Measurements from ENCODE around the gene HEATR5A.
"Not testable (repeated sequence)": the region's sequence is repeated elsewhere in the genome, so short reads cannot be mapped to it uniquely, and the experiment has no call there.

Gene HEATR5A

DNA sequence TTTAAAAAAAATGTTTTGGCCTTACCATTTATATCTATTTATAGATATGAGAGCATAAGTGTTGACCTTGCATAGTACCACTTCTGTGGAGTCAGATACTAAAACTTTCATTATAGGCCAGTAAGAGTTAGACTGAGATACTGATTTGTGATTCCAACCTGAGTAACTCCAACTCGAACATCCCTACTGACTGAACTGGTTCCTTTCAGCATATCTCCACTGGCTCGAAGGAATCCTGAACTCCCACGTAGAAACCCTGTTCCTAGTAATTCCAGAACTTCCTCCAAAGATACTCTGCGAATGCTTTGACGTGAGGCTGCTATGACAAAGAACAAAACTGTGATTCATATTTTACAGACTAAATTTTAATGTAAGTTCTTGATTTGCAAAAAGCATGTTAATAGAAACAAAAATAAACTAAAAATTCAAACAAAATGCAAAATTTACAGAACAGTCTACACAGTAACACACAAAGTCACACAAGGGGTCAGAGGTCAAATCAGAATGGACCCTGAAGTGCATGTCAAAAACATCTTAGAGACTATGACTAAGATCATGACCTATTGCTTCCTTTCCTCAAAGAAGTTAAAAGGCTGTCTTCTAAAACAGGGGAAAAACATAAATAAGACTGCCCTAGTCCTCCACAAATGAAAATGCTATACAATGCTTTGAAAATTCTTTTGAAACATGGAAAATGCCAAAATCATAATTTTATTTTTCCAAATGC, 31.5 kb downstream of the HEATR5A start:
- DNase-seq, result no peak

DNA sequence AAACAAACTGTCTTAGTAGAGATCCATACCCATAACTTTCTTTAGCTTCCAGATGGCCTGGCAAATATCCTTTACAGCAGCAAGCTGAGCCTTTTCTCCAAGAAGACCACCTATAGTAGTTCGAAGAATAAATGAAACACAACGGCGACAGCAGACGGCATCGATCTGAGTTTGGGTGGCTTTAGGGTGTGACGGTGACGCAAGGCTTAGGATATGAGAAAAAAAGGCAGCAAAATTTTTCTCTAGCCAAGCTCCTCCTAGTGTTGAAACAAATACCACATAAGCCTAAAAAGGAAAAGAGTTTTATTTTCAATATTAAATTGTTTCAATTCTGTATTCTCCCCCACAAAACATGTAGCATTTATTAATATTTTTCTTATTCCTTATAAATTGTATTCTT, 33.3 kb downstream of the HEATR5A start:
- no peak for DNase-seq

DNA sequence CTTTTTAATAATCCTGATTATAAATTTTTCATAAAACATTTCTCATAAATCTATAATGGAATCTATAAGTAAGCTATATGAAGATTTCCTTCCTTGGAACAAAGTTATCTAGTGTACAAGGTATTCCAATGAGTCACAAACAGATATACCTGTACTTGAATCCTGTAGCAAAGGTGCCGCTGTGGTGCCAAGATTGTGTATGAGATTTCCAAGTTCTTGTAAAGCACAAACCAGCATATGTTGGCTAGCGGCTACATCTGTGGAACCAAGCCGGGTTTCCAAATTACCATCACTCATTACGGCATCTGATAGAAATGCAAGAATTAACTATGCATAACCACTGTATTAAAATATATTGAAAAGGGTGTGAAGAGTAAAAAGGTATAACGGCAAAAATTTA, 34.1 kb downstream of the HEATR5A start:
- DNase-seq, result no peak

DNA sequence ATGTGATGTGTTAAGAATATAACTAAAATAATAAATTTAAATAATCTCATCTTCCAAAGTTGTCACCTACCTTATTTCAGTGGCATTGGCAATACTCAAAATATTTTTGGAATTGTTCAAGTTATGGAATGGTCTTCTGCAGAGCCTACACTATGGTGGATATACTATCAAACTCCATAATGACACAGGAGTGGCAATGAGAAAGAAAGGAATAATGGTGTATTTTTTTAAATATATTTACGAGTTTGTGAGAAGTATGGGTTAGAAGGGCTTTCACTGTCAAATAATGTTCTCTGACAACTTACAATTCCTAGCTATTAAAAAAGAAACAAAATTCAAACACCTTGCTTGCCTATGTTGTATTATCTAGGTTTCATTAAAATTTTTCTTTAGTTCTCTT, 38.1 kb downstream of the HEATR5A start:
- no peak for DNase-seq

DNA sequence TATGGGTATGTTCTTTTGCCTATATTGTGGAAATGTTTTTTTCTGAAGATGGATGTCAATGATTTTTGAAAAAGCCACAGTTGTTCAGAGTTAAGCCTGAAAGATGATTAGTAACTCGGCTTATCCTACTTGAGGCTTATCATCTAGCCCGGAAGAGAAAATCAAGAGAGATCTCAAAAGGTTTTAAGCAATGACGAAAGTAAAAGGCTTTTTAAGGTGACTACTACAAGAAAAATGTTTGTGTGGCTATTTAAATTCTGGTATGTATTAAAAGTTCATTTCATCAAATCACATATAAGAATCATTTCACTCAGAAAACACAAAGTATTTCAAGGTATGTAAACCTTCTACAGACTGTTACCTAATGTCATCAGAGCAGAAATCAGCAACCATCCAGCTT, 40.2 kb downstream of the HEATR5A start:
- no peak for DNase-seq

GRCh38 chr14:31379125-31379947, 41.0 kb downstream of the HEATR5A start:
- not testable (repeated sequence) for DNase-seq

GRCh38 chr14:31377433-31377832, 42.9 kb downstream of the HEATR5A start:
- DNase-seq, result no peak

DNA sequence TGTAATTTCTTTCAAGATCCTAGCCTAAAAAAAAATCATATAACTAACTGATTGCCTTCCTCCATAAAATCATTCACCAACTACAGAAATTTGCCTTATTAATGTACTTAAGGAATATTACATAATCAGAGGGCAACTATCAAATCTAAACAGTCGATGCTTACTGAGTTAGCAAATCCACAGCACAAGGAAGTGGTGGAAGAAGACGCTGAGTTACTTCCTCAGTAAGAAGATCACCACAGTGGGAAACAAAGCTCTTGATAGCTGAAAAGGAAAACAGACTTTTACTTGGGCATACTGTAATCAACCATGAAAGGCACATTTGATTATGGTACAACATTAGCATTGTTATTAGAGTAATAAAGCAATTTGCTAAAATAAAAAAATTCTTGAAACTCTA, 48.7 kb downstream of the HEATR5A start:
- no peak for DNase-seq

DNA sequence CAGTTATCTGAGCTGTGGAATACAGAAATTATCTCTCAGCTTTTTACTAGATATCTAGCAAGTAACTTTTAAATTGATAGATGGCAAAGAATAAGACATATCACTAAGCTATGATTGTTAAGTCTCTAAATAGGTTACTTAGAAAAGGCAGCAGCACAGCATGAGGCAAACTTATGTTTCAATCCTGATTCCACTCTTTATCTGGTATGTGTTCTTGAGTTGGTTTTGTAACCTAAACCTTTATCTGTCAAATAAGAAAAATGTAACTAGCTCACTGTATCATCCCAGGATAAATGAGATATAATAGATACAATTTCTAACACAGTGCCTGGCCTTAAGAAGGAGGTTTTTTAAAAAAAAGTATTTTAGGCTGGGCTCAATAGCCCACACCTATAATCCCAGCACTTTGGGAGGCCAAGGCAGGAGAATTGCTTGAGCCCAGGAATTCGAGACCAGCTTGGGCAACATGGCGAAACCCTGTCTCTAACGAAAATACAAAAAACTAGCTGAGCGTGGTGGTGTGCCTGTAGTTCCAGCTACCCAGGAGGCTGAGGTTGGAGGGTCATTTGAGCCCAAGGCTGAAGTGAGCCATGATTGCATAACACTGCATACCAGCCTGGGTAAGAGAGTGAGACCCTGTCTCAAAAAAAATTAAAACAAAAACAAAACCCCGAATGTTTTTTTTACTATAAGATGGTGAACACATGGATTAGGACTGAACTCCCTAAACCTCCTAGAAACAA, 56.8 kb downstream of the HEATR5A start:
- no peak for DNase-seq

- DNase-seq, result no peak
These were observed 57.6 kb downstream of the HEATR5A start for GRCh38 chr14:31362746-31363145.

GRCh38 chr14:31361761-31362160, 58.6 kb downstream of the HEATR5A start:
- not testable (repeated sequence) for DNase-seq

GRCh38 chr14:31360919-31361662, 59.3 kb downstream of the HEATR5A start:
- no peak for DNase-seq

DNA sequence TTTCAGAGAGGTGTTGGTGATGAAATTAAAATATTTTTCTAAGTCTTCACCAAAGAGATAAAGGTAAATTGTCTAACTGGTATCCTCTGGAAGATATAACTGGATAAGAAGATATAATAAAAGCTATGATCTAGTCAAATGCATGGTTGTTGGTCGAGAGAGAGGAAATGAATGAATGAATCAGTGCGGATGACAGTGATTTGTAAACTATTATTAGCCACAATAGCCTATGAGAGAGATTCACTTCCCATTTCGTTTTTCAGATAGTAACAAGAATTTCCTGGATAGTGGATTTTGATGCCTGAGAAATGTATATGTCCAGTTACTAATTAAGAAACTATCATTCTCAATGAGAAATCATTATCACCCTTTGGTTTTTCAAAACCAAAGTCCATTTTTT, 63.1 kb downstream of the HEATR5A start:
- DNase-seq, result no peak

DNA sequence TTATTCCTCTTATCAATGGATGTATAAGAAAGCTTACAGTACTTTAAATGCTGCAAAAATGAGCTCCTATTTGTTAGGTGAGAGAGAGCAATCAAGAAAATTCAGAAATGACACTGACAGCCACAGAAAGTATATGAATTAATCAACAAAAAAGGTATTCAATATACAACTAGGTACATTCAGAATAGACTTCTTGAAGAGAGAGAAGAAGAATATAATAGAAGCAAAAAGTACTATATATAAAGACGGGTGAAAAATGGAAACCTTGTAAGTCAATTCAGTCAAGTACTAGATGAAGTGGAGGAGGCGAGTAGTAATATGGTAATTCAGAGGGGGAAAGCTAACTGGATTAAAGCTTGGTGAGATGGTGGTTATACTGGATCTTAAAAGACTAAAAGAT, 74.3 kb downstream of the HEATR5A start:
- no peak for DNase-seq

- no peak for DNase-seq
These were observed 79.1 kb downstream of the HEATR5A start for GRCh38 chr14:31341280-31341679.

DNA sequence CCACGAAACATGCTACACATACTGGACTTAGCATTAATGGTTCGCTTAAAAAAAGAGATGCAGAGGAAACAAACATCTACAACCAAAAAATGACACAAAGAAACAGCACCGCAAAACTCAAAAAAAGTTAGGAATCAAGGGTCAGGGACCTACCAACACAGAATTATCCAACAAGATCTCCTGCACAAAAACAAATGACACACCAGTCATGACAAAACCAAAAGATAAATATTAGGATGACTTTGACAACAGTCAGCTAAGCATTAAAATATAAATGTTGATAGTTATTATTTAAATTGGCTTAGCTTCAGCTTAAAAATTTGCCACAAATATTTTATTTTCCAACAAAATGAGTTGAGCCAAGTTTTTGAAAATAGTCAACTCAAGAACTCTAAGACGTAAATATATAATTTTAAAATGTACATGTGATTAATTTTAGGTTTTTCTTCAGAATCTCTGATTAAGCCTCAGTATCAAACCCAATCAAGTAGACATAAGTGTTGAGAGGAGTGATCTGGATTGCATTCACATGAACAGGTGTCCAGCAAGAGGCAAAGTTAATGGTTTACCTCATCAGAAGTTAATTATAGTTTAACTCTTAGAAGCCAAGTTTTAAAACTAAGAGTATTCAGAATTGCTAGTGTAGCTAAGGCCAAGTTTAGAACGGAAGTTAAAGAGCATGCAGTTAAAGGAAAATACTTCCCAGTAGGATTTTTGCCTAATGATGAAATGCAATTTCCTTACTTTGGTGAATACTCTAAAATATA, 79.9 kb downstream of the HEATR5A start:
- no peak for DNase-seq

- DNase-seq, result no peak
These were observed 80.6 kb downstream of the HEATR5A start for GRCh38 chr14:31339743-31340142.

- no peak for DNase-seq
These were observed 83.0 kb downstream of the HEATR5A start for GRCh38 chr14:31337331-31337730.

GRCh38 chr14:31336646-31337045, 83.7 kb downstream of the HEATR5A start:
- no peak for DNase-seq

DNA sequence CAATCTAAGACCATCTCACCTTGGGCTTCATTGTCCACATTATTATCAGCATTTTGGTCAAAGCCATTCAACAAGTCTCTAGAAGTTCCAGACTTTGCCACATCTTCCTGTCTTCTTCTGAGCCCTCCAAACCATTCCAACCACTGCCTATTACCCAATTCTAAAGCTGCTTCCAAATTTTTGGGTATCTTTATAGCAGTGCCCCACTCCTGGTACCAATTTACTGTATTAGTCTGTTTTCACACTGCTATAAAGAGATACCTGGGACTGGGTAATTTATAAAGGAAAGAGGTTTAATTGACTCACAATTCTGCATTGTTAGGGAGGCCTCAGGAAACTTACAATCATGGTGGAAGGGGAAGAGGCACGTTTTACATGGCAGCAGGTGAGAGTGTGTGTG, 89.0 kb downstream of the HEATR5A start:
- DNase-seq, result not testable (repeated sequence)

DNA sequence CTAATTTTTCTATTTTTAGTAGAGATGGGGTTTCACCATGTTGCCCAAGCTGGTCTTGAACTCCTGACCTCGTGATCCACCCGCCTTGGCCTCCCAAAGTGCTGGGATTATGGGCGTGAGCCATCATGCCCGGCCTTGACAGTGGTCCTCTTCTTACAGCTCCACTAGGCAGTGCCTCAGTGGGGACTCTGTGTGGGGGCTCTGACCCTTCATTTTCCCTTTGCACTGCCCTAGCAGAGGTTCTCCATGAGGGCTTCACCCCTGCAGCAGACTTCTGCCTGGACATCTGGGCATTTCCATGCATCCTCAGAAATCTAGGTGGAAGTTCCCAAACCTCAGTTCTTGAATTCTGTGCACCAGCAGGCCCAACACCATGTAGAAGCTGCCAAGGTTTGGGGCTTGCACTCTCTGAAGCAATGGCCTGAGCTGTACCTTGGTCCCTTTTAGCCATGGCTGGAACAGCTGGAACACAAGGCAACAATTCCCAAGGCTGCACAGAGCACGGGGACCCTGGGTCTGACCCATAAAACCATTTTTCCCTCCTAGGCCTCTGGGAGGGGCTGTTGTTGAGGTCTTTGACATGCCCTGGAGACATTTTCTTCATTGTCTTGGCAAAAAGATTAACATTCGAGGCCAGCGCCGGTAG, 90.4 kb downstream of the HEATR5A start:
- not testable (repeated sequence) for DNase-seq

DNA sequence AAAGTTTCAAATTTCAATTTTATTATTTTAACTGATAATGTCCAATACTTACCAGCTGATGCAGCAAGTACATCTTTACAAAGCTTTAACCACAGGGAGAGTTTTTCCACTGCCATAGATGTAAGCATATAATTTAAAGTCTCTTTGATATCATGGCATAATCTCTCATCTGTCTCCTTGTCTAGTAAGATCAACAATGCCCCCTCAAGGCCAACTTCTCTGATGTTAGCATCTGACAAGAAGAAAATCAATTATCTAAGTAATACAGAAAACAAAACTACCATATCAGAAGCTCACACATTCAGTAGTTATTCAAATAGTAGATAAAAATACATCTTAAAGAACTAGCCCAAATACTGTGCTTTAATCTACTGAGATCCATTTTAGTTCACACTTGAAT, 94.2 kb downstream of the HEATR5A start:
- DNase-seq, result no peak

Measured in femur (tissue), 1 donor.